Endothelial cell (in vitro differentiated cells): ENCODE data around the gene ASAP2. TPM values are rescaled to one million over a fixed set of nuclear protein-coding genes. Genes with fewer than 3 reads are reported as not detected.
"Not testable (repeated sequence)": the region's sequence is repeated elsewhere in the genome, so short reads cannot be mapped to it uniquely, and the experiment has no call there.

Experiments
- DNase-seq: peaks from one replicate; pipeline ENCODE4 v3.0.0; 2021; ENCODE audit warnings: low spot score
- H3K27ac Mint-ChIP-seq: one replicate; pipeline ENCODE4 v1.8.0; 2021; ENCODE audit warnings: mixed read lengths, inconsistent platforms; ENCODE audit not compliant: unreplicated experiment
- H3K27me3 Mint-ChIP-seq: one replicate; pipeline ENCODE4 v1.8.0; 2021; ENCODE audit warnings: mild to moderate bottlenecking, moderate library complexity, mixed read lengths, inconsistent platforms; ENCODE audit not compliant: unreplicated experiment
- H3K36me3 Mint-ChIP-seq: one replicate; pipeline ENCODE4 v1.8.0; 2021; ENCODE audit warnings: mild to moderate bottlenecking, low read depth, mixed read lengths, inconsistent platforms; ENCODE audit not compliant: unreplicated experiment
- H3K4me1 Mint-ChIP-seq: one replicate; pipeline ENCODE4 v1.8.0; 2021; ENCODE audit warnings: mild to moderate bottlenecking, mixed read lengths, inconsistent platforms; ENCODE audit not compliant: unreplicated experiment
- H3K4me3 Mint-ChIP-seq: one replicate; pipeline ENCODE4 v1.8.0; 2021; ENCODE audit warnings: mild to moderate bottlenecking, mixed read lengths, inconsistent platforms; ENCODE audit not compliant: unreplicated experiment
- H3K9me3 Mint-ChIP-seq: one replicate; pipeline ENCODE4 v1.8.0; 2021; ENCODE audit warnings: mixed read lengths, inconsistent platforms; ENCODE audit not compliant: unreplicated experiment
- CTCF ChIP-seq: fragments of 200-600 bp; sonication (generic); IDR thresholded peaks from one replicate; pipeline ENCODE4 v1.5.0; 2021; ENCODE audit warnings: antibody characterized with exemption; ENCODE audit not compliant: unreplicated experiment
- total RNA-seq: library from RNA; stranded (reverse); fragmentation: NEBNext Ultra II Directional; extraction: Animal tissue kit (Norgen Biotek cat#: 25700); gene quantifications from one replicate; pipeline ENCODE4 v1.2.1, GENCODE V29; 2021; ENCODE audit not compliant: unreplicated experiment

Gene ASAP2
- total RNA-seq, 1 donor from 2014 or later: 31.8 TPM

GRCh38 chr2:9264301-9264700, 57.7 kb downstream of the ASAP2 start:
- no peak for DNase-seq
- Mint-ChIP-seq H3K36me3 (no peaks in the 10 kb centered on the region), H3K9me3 (no peaks in the 10 kb centered on the region), H3K4me3 (no peak overlapping the region), H3K4me1 (peaks cover 52% of the 10 kb centered on the region), H3K27me3 (peaks cover 7% of the 10 kb centered on the region), H3K27ac (no peak overlapping the region)
- no peak for TF ChIP-seq CTCF

GRCh38 chr2:9266711-9267110, 60.1 kb downstream of the ASAP2 start:
- no peak for DNase-seq
- Mint-ChIP-seq H3K36me3 (peaks cover 5% of the 10 kb centered on the region), H3K27ac (no peak overlapping the region), H3K4me3 (no peak overlapping the region), H3K27me3 (peaks cover 6% of the 10 kb centered on the region), H3K4me1 (peaks cover 33% of the 10 kb centered on the region), H3K9me3 (no peaks in the 10 kb centered on the region)
- no peak for TF ChIP-seq CTCF

- DNase-seq, H3K36me3 Mint-ChIP-seq, H3K27me3 Mint-ChIP-seq, H3K27ac Mint-ChIP-seq, H3K4me3 Mint-ChIP-seq, H3K9me3 Mint-ChIP-seq: not testable (repeated sequence)
- H3K4me1 Mint-ChIP-seq: peaks cover 28% of the 10 kb centered on the region
Measured at GRCh38 chr2:9267286-9267685, 60.7 kb downstream of the ASAP2 start.

GRCh38 chr2:9268301-9269080, 61.9 kb downstream of the ASAP2 start:
- Mint-ChIP-seq H3K9me3 (no peaks in the 10 kb centered on the region), H3K27ac (no peak overlapping the region), H3K36me3 (peaks cover 8% of the 10 kb centered on the region), H3K27me3 (peaks cover 8% of the 10 kb centered on the region), H3K4me3 (no peak overlapping the region), H3K4me1 (peaks cover 22% of the 10 kb centered on the region)
- no peak for DNase-seq
- no peak for TF ChIP-seq CTCF

GRCh38 chr2:9269295-9269694, 62.7 kb downstream of the ASAP2 start:
- Mint-ChIP-seq H3K27me3 (peaks cover 8% of the 10 kb centered on the region), H3K27ac (no peak overlapping the region), H3K36me3 (peaks cover 8% of the 10 kb centered on the region), H3K4me1 (peaks cover 24% of the 10 kb centered on the region), H3K4me3 (no peak overlapping the region), H3K9me3 (no peaks in the 10 kb centered on the region)
- TF ChIP-seq CTCF: no peak
- DNase-seq: no peak
